GM19328 (cell line): ENCODE results near the gene CISTR.
"Not testable (repeated sequence)": the region's sequence is repeated elsewhere in the genome, so short reads cannot be mapped to it uniquely, and the experiment has no call there.

Experiments used
- ATAC-seq: cut with Tn5 transposase; IDR thresholded peaks from one replicate; pipeline ENCODE4 v1.9.1; 2021; ENCODE audit warnings: mild to moderate bottlenecking, moderate library complexity; ENCODE audit not compliant: unreplicated experiment

CISTR gene

GRCh38 chr12:53751336-53752191, at the start of gene CISTR:
TSS of gene CISTR (minus strand) at chr12:53751979.
- no peak for ATAC-seq

GRCh38 chr12:53798575-53798974, 46.8 kb upstream of the CISTR start:
- ATAC-seq, result no peak

- no peak for ATAC-seq
Observed at GRCh38 chr12:53795927-53796326, 44.1 kb upstream of the CISTR start.

- ATAC-seq, result no peak
Observed at GRCh38 chr12:53793221-53793620, 41.4 kb upstream of the CISTR start.

- no peak for ATAC-seq
Observed at GRCh38 chr12:53791735-53792326, 40.1 kb upstream of the CISTR start.

GRCh38 chr12:53789570-53789969, 37.8 kb upstream of the CISTR start:
- ATAC-seq, result no peak

- no peak for ATAC-seq
Observed at GRCh38 chr12:53788892-53789291, 37.1 kb upstream of the CISTR start.

GRCh38 chr12:53786411-53786810, 34.6 kb upstream of the CISTR start:
- no peak for ATAC-seq

GRCh38 chr12:53785161-53785560, 33.4 kb upstream of the CISTR start:
- no peak for ATAC-seq

- ATAC-seq, result no peak
Observed at GRCh38 chr12:53782093-53782703, 30.4 kb upstream of the CISTR start.

GRCh38 chr12:53781228-53781801, 29.5 kb upstream of the CISTR start:
- no peak for ATAC-seq

- ATAC-seq, result no peak
Observed at GRCh38 chr12:53780323-53780722, 28.5 kb upstream of the CISTR start.

- ATAC-seq, result not testable (repeated sequence)
Observed at GRCh38 chr12:53779679-53780078, 27.9 kb upstream of the CISTR start.

- ATAC-seq, result no peak
Observed at GRCh38 chr12:53777936-53778644, 26.3 kb upstream of the CISTR start.

GRCh38 chr12:53777412-53777811, 25.6 kb upstream of the CISTR start:
- no peak for ATAC-seq

GRCh38 chr12:53776872-53777271, 25.1 kb upstream of the CISTR start:
- ATAC-seq, result no peak

- no peak for ATAC-seq
Observed at GRCh38 chr12:53775478-53776145, 23.8 kb upstream of the CISTR start.

- no peak for ATAC-seq
Observed at GRCh38 chr12:53770281-53770680, 18.5 kb upstream of the CISTR start.

- ATAC-seq, result no peak
Observed at GRCh38 chr12:53768976-53769375, 17.2 kb upstream of the CISTR start.

GRCh38 chr12:53766881-53767280, 15.1 kb upstream of the CISTR start:
- no peak for ATAC-seq
